Epithelial cell of alveolus of lung (primary cell): ENCODE data around the gene SRGAP1. TPM values are rescaled to one million over a fixed set of nuclear protein-coding genes. Genes with fewer than 3 reads are reported as not detected.

Experiments
- total RNA-seq: library from RNA; depleted of rRNA; stranded (reverse); fragments of >200 nt; gene quantifications from 2 replicates; pipeline ENCODE4 v1.2.1, GENCODE V29; 2015

SRGAP1 gene
- total RNA-seq: 9.8 and 18.9 TPM in 2 replicates

GRCh38 chr12:63844391-63845341 is at the start of gene SRGAP1:
Gene SRGAP1 (plus strand): TSS chr12:63844700. CDS start chr12:63844817, 117 bp downstream.

Other genes starting within 250 kb of the SRGAP1 start
- gene DPY19L2, start 176.2 kb upstream of the SRGAP1 start, total RNA-seq: 1.8 and 1.9 TPM in 2 replicates
- gene RXYLT1, start 64.8 kb upstream of the SRGAP1 start, total RNA-seq: 10.7 and 15.4 TPM in 2 replicates